ENCODE measurements around the gene TSEN54. TPM values are rescaled to one million over a fixed set of nuclear protein-coding genes. Genes with fewer than 3 reads are reported as not detected.

TSEN54 gene
- total and polyA plus RNA-seq, 12 donors, result 17.9 to 67.8 (median 26.4) TPM

GRCh38 chr17:75524970-75525805, 8.9 kb downstream of the TSEN54 start, which contains the start of gene LLGL2:
LLGL2 (plus strand) TSS chr17:75525697; CDS start chr17:75543427, 17,730 bp downstream.
- Histone ChIP-seq H3K4me3 (peak within 1 kb of the TSS in 3 of 4 donors; percentile 54 to 71 (median 62)), H3K36me3 (replicated peaks in 1 of 2) (peaks cover 0 to 17% of the 10 kb centered on the region in 2 donors), H3K4me1 (replicated peaks in 1 of 2) (peaks cover 12 to 15% of the 10 kb centered on the region in 2 donors), H3K27ac (peak within 1 kb of the TSS in 4 of 5 donors; percentile 47 to 81 (median 70)), H3K27me3 (no peaks in the 10 kb centered on the region), H3K9me3 (replicated peaks in 1 of 3) (no peaks in the 10 kb centered on the region)
- TF ChIP-seq CTCF (IDR thresholded peaks at IDR 0.05), result peak in 5 of 6 experiments; percentile 37 to 50 (median 41)
- peak in 1 of 2 donors; percentile 65 for TF ChIP-seq POLR2A (IDR thresholded peaks at IDR 0.05)
- WGBS, 4 donors, result 0 to 1% (median 1%) methylated on average over 7 to 107 of the region's 108 CpGs
- intact Hi-C loops (cut with DNase I), result loop anchor here in 1 of 2 donors (5.0 kb wide), 1 partner anchor 62 kb away; the partner anchor contains the start of gene MYO15B
- peak; percentile 76 to 85 (median 81) for DNase-seq

DNA sequence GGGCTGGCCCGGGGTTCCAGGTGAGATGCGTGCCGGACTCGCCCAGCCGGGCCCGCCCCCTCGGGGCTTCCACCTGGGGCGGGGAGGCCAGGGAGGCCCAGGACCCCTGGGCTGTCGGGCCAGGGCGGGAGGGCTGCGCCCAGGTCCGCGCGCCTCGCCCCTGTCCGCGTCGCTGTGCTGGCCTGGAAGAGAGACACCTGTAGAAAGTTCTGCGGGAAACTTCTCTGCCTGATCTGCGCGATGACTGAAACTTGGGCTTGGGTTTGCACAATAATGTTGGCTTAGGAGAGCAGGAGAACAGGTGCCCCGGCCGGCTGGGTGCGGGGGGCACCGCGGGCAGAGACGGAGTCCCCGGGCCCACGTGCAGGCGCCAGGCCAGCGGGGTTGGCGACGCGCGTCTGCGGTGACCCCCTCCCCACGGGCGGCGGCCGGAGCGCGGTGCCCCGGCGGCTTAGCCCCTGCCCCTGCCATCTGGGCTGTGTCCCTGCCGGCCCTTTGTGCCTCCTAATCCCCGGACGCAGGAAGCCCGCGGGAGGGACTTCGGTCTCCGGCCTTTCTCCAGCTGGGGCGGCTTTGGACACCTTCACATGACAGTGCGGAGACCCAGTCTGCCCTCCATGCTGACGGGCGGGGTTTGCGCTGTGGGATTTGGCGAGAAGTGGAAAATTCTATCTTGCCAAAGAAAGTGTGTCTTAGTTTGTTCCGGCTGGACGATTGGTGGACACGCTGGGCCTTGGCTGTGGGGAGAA, 9.7 kb downstream of the TSEN54 start:
- Histone ChIP-seq H3K36me3 (replicated peaks in 1 of 2) (peaks cover 0 to 14% of the 10 kb centered on the region in 2 donors), H3K27ac (peak overlapping the region in 1 of 5 donors; percentile 81), H3K4me3 (peak overlapping the region in 3 of 4 donors; percentile 27 to 71 (median 62)), H3K27me3 (no peaks in the 10 kb centered on the region), H3K4me1 (replicated peaks in 1 of 2) (peaks cover 12 to 15% of the 10 kb centered on the region in 2 donors), H3K9me3 (replicated peaks in 1 of 3) (no peaks in the 10 kb centered on the region)
- 3 to 22% (median 7%) methylated on average over 11 to 60 of the region's 60 CpGs for WGBS, 4 donors
- peak in 4 of 7 donors; percentile 35 to 45 (median 38) for DNase-seq
- no peak for TF ChIP-seq CTCF (IDR thresholded peaks at IDR 0.05)
- TF ChIP-seq POLR2A (IDR thresholded peaks at IDR 0.05), result no peak
- intact Hi-C loops (cut with DNase I), result loop anchor here in 1 of 2 donors (5.0 kb wide), 1 partner anchor 61 kb away; the partner anchor contains the start of gene MYO15B

GRCh38 chr17:75526555-75527270, 10.4 kb downstream of the TSEN54 start:
- peak overlapping the region in 2 of 4 donors; percentile 62 to 71 for H3K4me3 ChIP-seq
- H3K4me1 ChIP-seq (replicated peaks in 1 of 2), result peaks cover 12 to 15% of the 10 kb centered on the region in 2 donors
- WGBS, 4 donors, result 65 to 76% (median 70%) methylated on average over 9 to 13 of the region's 13 CpGs
- peaks cover 0 to 6% of the 10 kb centered on the region in 2 donors for H3K36me3 ChIP-seq (replicated peaks in 1 of 2)
- TF ChIP-seq CTCF (IDR thresholded peaks at IDR 0.05), result no peak
- intact Hi-C loops (cut with DNase I), result loop anchor here in 1 of 2 donors (5.0 kb wide), 1 partner anchor 61 kb away; the partner anchor contains the start of gene MYO15B
- no peaks in the 10 kb centered on the region for H3K27me3 ChIP-seq
- H3K9me3 ChIP-seq (replicated peaks in 1 of 3), result no peaks in the 10 kb centered on the region
- H3K27ac ChIP-seq, result no peak overlapping the region
- no peak for DNase-seq
